Uterus (tissue), 2 donors: ENCODE data around the gene ELOB.
"Not testable (repeated sequence)": the region's sequence is repeated elsewhere in the genome, so short reads cannot be mapped to it uniquely, and the experiment has no call there.

Experiments
- CTCF ChIP-seq, 4 experiments: fragments of 200-600 bp in 2 of 4; fragments of 450-650 bp in 2 of 4; sonication (generic) in 2 of 4; IDR thresholded peaks; one replicate each; pipeline ENCODE4 v1.5.1; 2016 to 2019; ENCODE audit warnings: antibody characterized with exemption in 4 of 4, mild to moderate bottlenecking in 2 of 4, moderate library complexity in 1 of 4
- POLR2A ChIP-seq, 2 donors: fragments of 450-650 bp; IDR thresholded peaks; one replicate each; pipeline ENCODE4 v1.6.1; 2016; ENCODE audit warnings: antibody characterized with exemption in 2 of 2, mild to moderate bottlenecking in 1 of 2, moderate library complexity in 1 of 2

- not testable (repeated sequence) for TF ChIP-seq CTCF, POLR2A (IDR thresholded peaks at IDR 0.05)
Observed at GRCh38 chr16:2721634-2722173, 55.4 kb downstream of the ELOB start.
